HG02852 (cell line): ENCODE results near the gene KRTAP4-16.
"Not testable (repeated sequence)": the region's sequence is repeated elsewhere in the genome, so short reads cannot be mapped to it uniquely, and the experiment has no call there.

Source experiments
- ATAC-seq: cut with Tn5 transposase; IDR thresholded peaks from one replicate; pipeline ENCODE4 v1.9.1; 2021; ENCODE audit warnings: mild to moderate bottlenecking, moderate library complexity; ENCODE audit not compliant: unreplicated experiment

The KRTAP4-16 gene

DNA sequence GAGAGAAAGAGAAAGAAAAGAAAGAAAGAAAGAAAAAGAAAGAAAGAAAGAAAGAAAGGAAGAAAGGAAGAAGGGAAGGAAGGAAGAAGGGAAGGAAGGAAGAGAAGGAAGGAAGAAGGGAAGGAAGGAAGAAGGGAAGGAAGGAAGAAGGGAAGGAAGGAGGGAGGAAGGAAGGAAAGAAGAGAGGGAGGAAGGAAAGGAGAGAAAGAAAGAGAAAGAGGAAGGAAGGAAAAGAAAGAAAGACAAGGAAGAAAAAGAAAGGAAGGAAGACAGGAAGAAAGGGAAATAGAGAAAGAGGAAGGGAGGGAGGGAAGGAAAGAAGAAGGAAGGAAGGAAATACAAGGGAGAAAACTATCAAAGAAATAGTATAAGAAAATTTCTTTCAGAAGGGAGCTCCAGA lies 25.2 kb downstream of the KRTAP4-16 start:
- ATAC-seq: no peak

DNA sequence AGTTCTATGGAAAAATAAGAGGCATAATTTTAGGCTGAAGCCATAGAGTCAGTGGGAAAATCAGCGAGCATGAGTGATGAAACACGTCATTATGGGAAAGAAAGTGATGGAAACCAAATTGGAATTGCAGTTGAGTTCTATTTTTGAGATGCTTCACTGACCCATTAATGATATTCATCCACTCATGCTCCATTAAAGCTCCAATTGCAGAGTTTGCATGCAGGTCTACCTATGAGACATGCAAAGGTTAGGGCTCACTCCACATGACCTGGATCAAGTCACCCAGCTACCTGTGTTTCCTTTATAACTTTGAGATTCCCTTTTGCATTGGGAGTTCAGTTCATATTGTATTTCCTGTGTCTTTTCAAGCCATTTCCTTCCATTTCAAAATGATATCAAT lies 28.3 kb downstream of the KRTAP4-16 start:
- ATAC-seq: no peak

DNA sequence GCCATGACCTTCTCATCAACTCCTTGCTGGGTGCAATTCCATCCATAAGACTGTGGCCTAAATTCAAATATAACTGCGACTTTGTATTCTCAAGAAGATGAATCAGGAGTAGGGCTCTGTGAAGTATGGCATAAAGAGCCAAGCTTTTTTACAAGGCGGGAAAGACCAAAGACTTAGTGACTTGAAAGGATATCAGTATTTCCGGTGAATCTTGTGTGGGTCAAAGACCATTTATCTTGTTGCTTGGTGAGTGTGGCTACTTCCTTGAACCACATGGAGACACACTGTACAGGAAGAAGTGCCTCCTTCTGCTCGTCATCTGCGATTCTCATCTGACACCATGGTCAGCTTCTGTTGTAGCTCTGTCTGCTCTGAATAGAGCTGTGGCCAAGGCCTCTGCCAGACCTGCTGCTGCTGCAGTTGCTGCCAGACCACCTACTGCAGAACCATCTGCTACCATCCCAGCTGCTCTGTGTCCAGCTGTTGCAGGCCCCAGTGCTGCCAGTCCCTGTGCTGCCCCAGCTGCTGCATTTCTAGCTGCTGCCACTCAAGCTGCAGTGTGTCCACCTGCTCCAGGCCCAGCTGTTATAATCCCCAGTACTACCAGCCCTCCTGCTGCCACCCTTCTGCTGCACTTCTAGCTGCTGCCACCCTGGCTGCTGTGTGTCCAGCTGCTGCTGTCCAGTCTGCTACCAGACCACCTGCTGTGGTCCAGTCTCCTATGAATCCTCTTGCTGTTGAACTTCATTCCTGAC lies 30.2 kb downstream of the KRTAP4-16 start:
- no peak for ATAC-seq

DNA sequence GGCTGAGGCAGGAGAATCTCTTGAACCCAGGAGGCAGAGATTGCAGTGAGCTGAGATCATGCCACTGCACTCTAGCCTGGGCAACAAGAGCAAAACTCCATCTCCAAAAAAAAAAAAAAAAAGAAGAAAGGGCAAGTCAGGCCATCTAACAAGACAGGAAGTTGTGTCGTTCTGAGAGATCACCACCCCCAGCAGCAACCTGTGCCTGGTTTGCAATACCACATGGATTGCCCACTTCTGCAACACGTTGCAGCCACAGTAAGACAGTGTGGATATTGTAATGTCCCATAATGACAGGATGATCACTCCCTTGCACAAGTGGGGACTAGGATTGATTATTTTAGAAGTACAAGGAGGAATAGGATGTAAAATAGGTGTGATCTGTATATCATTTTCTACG lies 33.0 kb downstream of the KRTAP4-16 start:
- no peak for ATAC-seq

DNA sequence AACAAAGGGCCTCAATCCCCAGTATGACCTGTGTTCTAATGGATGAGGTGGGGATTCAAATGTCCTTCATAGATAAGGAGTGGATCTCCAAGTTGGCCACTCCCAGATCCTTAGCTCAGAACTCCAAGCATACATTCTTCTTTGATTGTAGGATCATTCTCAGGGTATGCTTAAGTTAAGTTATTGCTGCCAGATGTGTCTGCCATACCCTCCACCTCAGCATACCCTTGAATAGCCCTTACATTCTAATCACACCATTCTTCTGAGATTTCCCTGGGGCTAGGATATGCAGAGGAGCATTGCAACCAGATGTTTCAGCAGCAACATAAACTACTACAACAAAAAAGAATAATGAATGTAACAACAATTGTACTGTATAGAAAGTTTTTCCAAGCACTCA lies 34.7 kb downstream of the KRTAP4-16 start:
- no peak for ATAC-seq

GRCh38 chr17:41065829-41066624 lies 36.0 kb downstream of the KRTAP4-16 start, which contains the start of gene KRTAP2-4:
KRTAP2-4 (minus strand) TSS chr17:41065879; CDS start chr17:41065845, 34 bp downstream.
- no peak for ATAC-seq

- ATAC-seq: not testable (repeated sequence)
Observed at GRCh38 chr17:41065016-41065689, 36.9 kb downstream of the KRTAP4-16 start.

GRCh38 chr17:41064301-41064700 lies 37.7 kb downstream of the KRTAP4-16 start:
- no peak for ATAC-seq

DNA sequence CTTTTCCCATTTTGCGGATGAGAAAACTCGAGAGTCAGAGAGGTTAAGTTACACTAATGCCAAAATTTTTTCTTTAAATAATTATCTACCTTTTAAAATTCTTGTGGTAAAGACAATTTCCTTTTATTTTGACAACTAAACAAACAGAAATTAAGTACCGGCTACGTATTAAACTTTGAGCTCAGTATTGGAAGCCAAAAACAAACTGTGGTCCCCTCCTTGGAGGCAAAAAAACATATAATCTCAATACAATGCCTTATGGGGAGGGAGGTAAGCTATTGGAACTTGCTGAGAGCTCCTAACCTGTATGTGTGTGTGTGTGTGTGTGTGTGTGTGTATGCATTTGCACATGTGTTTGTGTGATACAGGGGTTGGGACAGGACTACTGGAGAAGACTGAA lies 38.6 kb downstream of the KRTAP4-16 start:
- no peak for ATAC-seq

- no peak for ATAC-seq
Observed at GRCh38 chr17:41061964-41062363, 40.0 kb downstream of the KRTAP4-16 start.

DNA sequence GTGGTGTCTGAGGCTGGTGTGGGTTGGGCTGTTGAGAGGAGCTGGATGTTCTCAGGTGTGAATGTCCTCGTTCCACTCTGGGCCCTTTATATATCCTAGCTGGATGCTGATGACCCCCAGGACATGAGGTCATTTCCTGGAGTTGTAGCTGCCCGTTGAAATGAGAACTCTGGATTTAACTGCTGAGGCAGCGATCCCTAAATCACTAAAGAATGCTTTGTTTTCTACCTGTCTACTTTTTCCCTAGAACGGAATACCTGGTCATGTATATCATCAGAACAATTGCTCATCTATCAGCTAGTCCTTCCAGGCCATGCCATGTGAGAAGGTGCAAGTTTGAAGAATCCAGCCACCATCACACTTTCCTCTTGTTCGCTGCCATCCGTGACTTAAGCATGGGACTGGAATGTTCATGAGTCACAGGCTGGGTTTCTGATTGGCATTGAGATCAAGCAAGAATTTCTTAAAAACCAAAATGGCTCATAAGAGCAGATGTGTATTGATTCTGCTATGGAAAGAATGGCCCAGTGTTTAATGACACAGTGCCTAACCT lies 41.9 kb downstream of the KRTAP4-16 start, which contains the start of gene KRTAP2-3:
Gene KRTAP2-3, minus strand, starts transcription at position 63 of the 553 bp plus-strand sequence. CDS start 64 bp downstream, outside the sequence.
- no peak for ATAC-seq

DNA sequence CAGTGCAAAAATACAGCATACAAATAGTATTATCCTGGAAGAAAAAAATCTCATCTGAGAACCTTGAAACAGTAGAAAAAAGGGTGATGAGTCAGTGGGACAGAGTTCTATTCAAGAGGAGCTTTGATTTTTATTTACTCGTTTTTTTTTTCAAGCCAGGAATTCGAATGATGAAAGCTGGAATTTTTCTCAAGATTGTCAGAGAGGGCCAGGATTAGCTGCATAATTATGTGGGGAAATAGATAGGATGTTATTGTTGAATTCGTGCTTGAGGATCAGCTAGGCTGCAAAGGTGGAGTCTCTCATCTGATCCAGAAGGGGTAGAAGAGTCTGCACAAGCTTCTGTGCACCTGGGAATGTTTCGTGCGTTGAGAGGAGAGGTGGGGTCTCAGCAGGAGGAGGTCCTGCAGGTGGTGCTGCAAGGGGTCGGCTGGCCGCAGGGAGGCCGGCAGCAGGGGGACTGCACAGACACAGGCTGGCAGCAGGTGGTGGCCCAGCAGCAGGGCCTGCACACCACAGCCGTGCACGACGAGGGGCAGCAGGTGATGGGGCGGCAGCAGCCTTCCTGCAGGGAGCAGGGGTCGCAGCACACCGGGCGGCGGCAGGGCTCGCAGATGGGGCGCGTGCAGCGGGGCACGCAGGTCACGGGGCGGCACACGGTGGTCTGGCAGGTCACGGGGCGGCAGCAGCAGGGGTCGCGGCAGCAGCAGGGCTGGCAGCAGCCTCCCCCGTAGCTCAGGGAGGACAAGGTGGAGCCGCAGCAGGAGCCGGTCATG lies 42.5 kb downstream of the KRTAP4-16 start:
- ATAC-seq: not testable (repeated sequence)

DNA sequence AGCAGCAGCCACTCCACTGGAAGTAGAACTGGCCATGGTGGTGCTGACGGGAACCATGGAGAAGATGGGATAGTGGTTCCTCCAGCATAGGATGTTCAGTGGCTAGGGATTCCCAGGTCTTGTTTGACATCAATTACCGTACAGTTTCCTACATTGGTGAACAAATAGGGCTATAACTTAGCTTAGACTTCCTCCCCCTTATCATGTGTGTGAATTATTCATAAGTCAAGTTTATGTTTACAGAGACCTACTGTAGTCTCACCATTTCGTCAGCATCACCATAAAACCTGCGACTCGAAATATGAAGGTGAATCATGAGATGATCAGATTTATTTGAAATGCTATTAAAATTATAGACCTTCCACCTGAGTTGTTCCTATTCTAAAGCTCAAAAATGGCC lies 43.3 kb downstream of the KRTAP4-16 start:
- no peak for ATAC-seq

GRCh38 chr17:41057547-41057946 lies 44.5 kb downstream of the KRTAP4-16 start:
- no peak for ATAC-seq

GRCh38 chr17:41055130-41055529 lies 46.9 kb downstream of the KRTAP4-16 start, which contains the start of gene KRTAP2-2:
KRTAP2-2 (minus strand) TSS chr17:41055230; CDS start chr17:41055211, 19 bp downstream.
- ATAC-seq: not testable (repeated sequence)

- not testable (repeated sequence) for ATAC-seq
Observed at GRCh38 chr17:41054556-41054955, 47.5 kb downstream of the KRTAP4-16 start.

DNA sequence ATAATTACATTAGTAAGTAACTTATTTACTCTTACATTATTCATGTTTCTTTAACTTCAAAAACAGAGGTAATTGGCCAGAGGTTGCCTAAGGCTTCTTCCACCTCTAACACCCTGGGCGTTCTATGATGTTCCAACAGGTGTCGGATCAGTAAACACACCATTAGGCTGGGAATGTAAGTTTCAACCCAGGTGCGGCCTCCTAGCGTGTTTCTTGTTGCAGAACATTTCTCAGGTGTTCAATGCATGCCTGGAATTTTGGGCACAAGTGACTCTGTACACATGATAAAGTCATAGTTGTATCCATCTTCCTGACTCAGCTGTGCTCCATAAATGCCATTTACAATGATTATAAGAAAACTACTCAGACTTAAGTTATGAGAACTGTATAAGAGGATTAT lies 48.0 kb downstream of the KRTAP4-16 start:
- ATAC-seq: no peak

- no peak for ATAC-seq
Observed at GRCh38 chr17:41052566-41052965, 49.4 kb downstream of the KRTAP4-16 start.
